ENCODE measurements around the gene H3-3A.

H3-3A gene

DNA sequence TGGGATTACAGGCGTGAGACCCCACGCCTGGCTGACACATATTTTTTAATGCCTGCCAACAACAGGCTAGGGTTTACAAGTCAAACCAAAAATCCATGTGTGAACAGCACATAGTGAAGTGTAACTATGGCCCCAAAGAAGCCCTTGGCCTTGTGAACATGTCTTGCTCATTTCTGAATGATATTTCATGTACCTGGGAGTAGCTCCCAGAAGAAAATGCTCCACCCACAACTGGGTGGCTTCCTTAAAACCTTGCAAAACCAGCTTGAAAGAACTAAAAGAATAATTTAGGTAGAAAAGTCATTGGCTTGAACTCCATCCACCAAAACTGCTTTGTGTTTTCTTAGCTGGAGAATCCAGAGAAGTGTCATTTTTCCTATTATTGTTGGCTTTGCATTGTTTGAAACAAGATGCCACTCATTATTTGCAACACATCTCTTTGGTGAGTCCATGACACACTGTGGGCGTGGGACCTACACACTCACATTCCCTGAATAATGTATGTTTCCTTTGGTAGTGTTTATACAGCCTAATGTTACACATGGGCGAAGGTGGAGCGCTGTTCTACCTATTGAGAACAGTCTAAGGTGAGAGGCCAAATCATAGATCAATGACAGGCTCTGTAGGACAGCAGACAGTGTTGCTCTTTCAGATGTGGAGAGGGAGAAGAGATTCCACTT is 34.8 kb upstream of the H3-3A start:
- TF ChIP-seq, protein P1, sequence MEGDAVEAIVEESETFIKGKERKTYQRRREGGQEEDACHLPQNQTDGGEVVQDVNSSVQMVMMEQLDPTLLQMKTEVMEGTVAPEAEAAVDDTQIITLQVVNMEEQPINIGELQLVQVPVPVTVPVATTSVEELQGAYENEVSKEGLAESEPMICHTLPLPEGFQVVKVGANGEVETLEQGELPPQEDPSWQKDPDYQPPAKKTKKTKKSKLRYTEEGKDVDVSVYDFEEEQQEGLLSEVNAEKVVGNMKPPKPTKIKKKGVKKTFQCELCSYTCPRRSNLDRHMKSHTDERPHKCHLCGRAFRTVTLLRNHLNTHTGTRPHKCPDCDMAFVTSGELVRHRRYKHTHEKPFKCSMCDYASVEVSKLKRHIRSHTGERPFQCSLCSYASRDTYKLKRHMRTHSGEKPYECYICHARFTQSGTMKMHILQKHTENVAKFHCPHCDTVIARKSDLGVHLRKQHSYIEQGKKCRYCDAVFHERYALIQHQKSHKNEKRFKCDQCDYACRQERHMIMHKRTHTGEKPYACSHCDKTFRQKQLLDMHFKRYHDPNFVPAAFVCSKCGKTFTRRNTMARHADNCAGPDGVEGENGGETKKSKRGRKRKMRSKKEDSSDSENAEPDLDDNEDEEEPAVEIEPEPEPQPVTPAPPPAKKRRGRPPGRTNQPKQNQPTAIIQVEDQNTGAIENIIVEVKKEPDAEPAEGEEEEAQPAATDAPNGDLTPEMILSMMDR (conservative IDR thresholded peaks at IDR 0.05), result no peak
- no peak for TF ChIP-seq ZFX (IDR thresholded peaks at IDR 0.05)
- H3K27ac ChIP-seq, result peak overlapping the region; percentile 19; the same call in 1 of the 2 replicates

DNA sequence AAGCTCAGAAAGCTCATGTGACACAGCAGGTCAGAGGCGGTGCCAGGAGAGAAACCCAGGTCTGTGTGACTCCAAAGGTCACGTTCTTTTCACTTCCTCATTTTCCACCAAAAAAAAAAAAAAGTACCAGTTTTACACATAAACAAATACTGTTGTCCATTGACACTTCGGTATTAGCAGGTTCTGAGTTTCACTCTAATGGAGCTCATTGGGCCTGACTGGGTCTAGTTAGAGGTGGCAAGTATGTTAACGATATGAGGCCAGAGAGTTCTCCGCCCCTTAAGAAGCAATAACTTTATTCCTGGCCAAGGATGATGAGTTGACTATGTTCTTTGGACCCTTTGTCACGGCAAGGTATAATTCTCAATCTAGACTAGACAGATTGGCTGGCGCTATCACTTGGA is 33.4 kb upstream of the H3-3A start:
- TF ChIP-seq, protein P1 (conservative IDR thresholded peaks at IDR 0.05), result no peak
- TF ChIP-seq ZFX (IDR thresholded peaks at IDR 0.05), result no peak
- H3K27ac ChIP-seq, result no peak overlapping the region

- TF ChIP-seq, protein P1 (conservative IDR thresholded peaks at IDR 0.05), result no peak
- TF ChIP-seq ZFX (IDR thresholded peaks at IDR 0.05), result no peak
- H3K27ac ChIP-seq, result no peak overlapping the region
Measured at GRCh38 chr1:226029568-226030225, 32.8 kb upstream of the H3-3A start.

GRCh38 chr1:226033582-226033981 is 28.9 kb upstream of the H3-3A start:
- no peak overlapping the region for H3K27ac ChIP-seq
- TF ChIP-seq, protein P1 (conservative IDR thresholded peaks at IDR 0.05), result no peak
- TF ChIP-seq ZFX (IDR thresholded peaks at IDR 0.05), result no peak

DNA sequence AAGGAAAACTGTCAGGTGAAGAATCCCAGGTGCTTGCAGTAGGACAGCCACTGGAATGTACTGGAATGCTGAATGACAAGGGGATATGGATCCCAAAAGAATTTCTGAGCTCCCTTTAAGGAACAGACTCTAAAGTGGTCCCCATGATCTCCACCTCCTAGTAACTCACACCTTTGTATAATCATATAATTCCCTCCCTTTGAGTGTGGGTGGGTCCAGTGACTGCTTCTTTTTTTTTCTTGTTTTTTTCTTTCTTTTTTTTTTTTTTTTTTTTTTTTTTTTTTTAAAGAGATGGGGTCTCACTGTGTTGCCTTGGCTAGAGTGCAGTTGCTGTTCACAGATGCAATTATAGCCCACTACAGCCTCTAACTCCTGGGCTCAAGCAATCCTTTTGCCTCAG is 28.5 kb upstream of the H3-3A start:
- H3K27ac ChIP-seq, result no peak overlapping the region
- no peak for TF ChIP-seq ZFX (IDR thresholded peaks at IDR 0.05)
- TF ChIP-seq, protein P1 (conservative IDR thresholded peaks at IDR 0.05), result no peak

- no peak for TF ChIP-seq ZFX (IDR thresholded peaks at IDR 0.05)
- TF ChIP-seq, protein P1 (conservative IDR thresholded peaks at IDR 0.05), result no peak
- no peak overlapping the region for H3K27ac ChIP-seq
Measured at GRCh38 chr1:226034482-226034881, 28.0 kb upstream of the H3-3A start.

GRCh38 chr1:226035915-226036314 is 26.6 kb upstream of the H3-3A start:
- TF ChIP-seq, protein P1 (conservative IDR thresholded peaks at IDR 0.05), result no peak
- no peak for TF ChIP-seq ZFX (IDR thresholded peaks at IDR 0.05)
- H3K27ac ChIP-seq, result no peak overlapping the region

Measured in C4-2B (cell line).